SK-N-SH treated with all-trans-retinoic acid at 6 μM for 48 hours (cell line): ENCODE measurements around the gene FNDC1.

Experiments
- ATAC-seq: fragments of 200-7000 bp; cut with Tn5 transposase; 3 replicates; pipeline ENCODE4 v1.9.1; 2020; ENCODE audit warnings: mild to moderate bottlenecking, moderate library complexity
- ARNTL ChIP-seq: fragments of 450-650 bp; formaldehyde crosslinking; IDR thresholded peaks from 2 replicates; pipeline ENCODE4 v1.5.0; 2020; ENCODE audit warnings: low read depth, mild to moderate bottlenecking, moderate library complexity, borderline replicate concordance
- CSRNP3 ChIP-seq: fragments of 250-450 bp; sonication (Bioruptor Pico); IDR thresholded peaks from 2 replicates; pipeline ENCODE4 v1.5.1; 2021; ENCODE audit warnings: mild to moderate bottlenecking, moderate library complexity
- GLIS3 ChIP-seq: fragments of 250-450 bp; sonication (Bioruptor Pico); IDR thresholded peaks from 2 replicates; pipeline ENCODE4 v1.5.0; 2020; ENCODE audit warnings: mild to moderate bottlenecking, moderate library complexity
- ISL1 ChIP-seq: fragments of 250-450 bp; sonication (Bioruptor Pico); IDR thresholded peaks from 2 replicates; pipeline ENCODE4 v2.1.2; 2022; ENCODE audit warnings: mild to moderate bottlenecking, moderate library complexity
- OSR1 ChIP-seq: fragments of 250-450 bp; sonication (Bioruptor Pico); IDR thresholded peaks from 2 replicates; pipeline ENCODE4 v1.8.0; 2022; ENCODE audit warnings: moderate library complexity, mild to moderate bottlenecking, inconsistent platforms
- PATZ1 ChIP-seq: fragments of 250-450 bp; sonication (Bioruptor Pico); IDR thresholded peaks from 2 replicates; pipeline ENCODE4 v1.8.0; 2020; ENCODE audit warnings: mild to moderate bottlenecking, moderate library complexity, borderline replicate concordance
- POU6F1 ChIP-seq: fragments of 250-450 bp; sonication (Bioruptor Pico); IDR thresholded peaks from 2 replicates; pipeline ENCODE4 v1.8.0; 2021; ENCODE audit warnings: low read depth, mild to moderate bottlenecking, moderate library complexity, borderline replicate concordance
- RARB ChIP-seq: fragments of 250-450 bp; sonication (Bioruptor Pico); IDR thresholded peaks from 2 replicates; pipeline ENCODE4 v1.8.0; 2021; ENCODE audit warnings: mild to moderate bottlenecking, moderate library complexity
- SNAI2 ChIP-seq: fragments of 250-450 bp; sonication (Bioruptor Pico); IDR thresholded peaks from 2 replicates; pipeline ENCODE4 v1.5.0; 2020; ENCODE audit warnings: mild to moderate bottlenecking, moderate library complexity
- TCF4 ChIP-seq: fragments of 250-450 bp; sonication (Bioruptor Pico); IDR thresholded peaks from 2 replicates; pipeline ENCODE4 v1.8.0; 2021; ENCODE audit warnings: mild to moderate bottlenecking, moderate library complexity, borderline replicate concordance
- TOX ChIP-seq: fragments of 250-450 bp; sonication (Bioruptor Pico); IDR thresholded peaks from 2 replicates; pipeline ENCODE4 v1.8.0; 2021; ENCODE audit warnings: mild to moderate bottlenecking, moderate library complexity, borderline replicate concordance
- TSHZ2 ChIP-seq: fragments of 250-450 bp; sonication (Bioruptor Pico); IDR thresholded peaks from 2 replicates; pipeline ENCODE4 v1.5.0; 2020; ENCODE audit warnings: mild to moderate bottlenecking, moderate library complexity
- ZC3H10 ChIP-seq: fragments of 250-450 bp; sonication (Bioruptor Pico); IDR thresholded peaks from 2 replicates; pipeline ENCODE4 v1.5.1; 2021; ENCODE audit warnings: mild to moderate bottlenecking, moderate library complexity
- ZFP3 ChIP-seq: fragments of 250-450 bp; sonication (Bioruptor Pico); IDR thresholded peaks from 2 replicates; pipeline ENCODE4 v1.5.0; 2020; ENCODE audit warnings: mild to moderate bottlenecking, moderate library complexity
- ZFP30 ChIP-seq: fragments of 450-650 bp; formaldehyde crosslinking; IDR thresholded peaks from 2 replicates; pipeline ENCODE4 v1.5.0; 2022; ENCODE audit warnings: mild to moderate bottlenecking, moderate library complexity
- ZNF565 ChIP-seq: fragments of 450-650 bp; formaldehyde crosslinking; conservative IDR thresholded peaks from 2 replicates; pipeline ENCODE4 v1.5.0; 2020; ENCODE audit warnings: low read depth, mild to moderate bottlenecking, moderate library complexity
- ZNF8 ChIP-seq: fragments of 450-650 bp; formaldehyde crosslinking; IDR thresholded peaks from 2 replicates; pipeline ENCODE4 v1.5.0; 2020; ENCODE audit warnings: mild to moderate bottlenecking, moderate library complexity

The FNDC1 gene

GRCh38 chr6:159304641-159305040, 135.4 kb downstream of the FNDC1 start (continued):
- no peak for TF ChIP-seq CSRNP3 (CRISPR knock-in tag)
- no peak for TF ChIP-seq TOX (CRISPR knock-in tag)
- TF ChIP-seq POU6F1 (CRISPR knock-in tag) = no peak
- TF ChIP-seq, all 23 proteins: peak for 0

GRCh38 chr6:159305159-159305558, 136.0 kb downstream of the FNDC1 start:
- no peak for ATAC-seq

GRCh38 chr6:159305804-159306537, 136.8 kb downstream of the FNDC1 start:
- TF ChIP-seq TSHZ2 (CRISPR knock-in tag) = no peak
- no peak for TF ChIP-seq OSR1 (CRISPR knock-in tag)
- TF ChIP-seq POU6F1 (CRISPR knock-in tag) = no peak
- ATAC-seq = no peak

More at GRCh38 chr6:159305159-159305558, 136.0 kb downstream of the FNDC1 start:
- TF ChIP-seq TCF4 (CRISPR knock-in tag) (no peak), SNAI2 (no peak), ZNF8 (CRISPR knock-in tag) (no peak), CSRNP3 (CRISPR knock-in tag) (no peak), TOX (CRISPR knock-in tag) (no peak), RARB (CRISPR knock-in tag) (no peak), ZC3H10 (CRISPR knock-in tag) (no peak), ZNF565 (CRISPR knock-in tag) (no peak), POU6F1 (CRISPR knock-in tag) (no peak), ISL1 (CRISPR knock-in tag) (no peak), OSR1 (CRISPR knock-in tag) (no peak), ZFP30 (CRISPR knock-in tag) (no peak), GLIS3 (CRISPR knock-in tag) (no peak)

- ATAC-seq = no peak
- TF ChIP-seq CSRNP3 (CRISPR knock-in tag) (no peak), ARNTL (no peak), TCF4 (CRISPR knock-in tag) (no peak), POU6F1 (CRISPR knock-in tag) (no peak), PATZ1 (CRISPR knock-in tag) (no peak), ZFP3 (CRISPR knock-in tag) (no peak)
Observed at GRCh38 chr6:159307246-159307790, 138.1 kb downstream of the FNDC1 start.
